GM23248 (cell line): Measurements from ENCODE around the gene PIAS1.

ENCODE experiments used
- EZH2 ChIP-seq: fragments of 200-600 bp; sonication (generic); IDR thresholded peaks from 2 replicates; pipeline ENCODE4 v1.6.1; 2018; ENCODE audit warnings: antibody characterized with exemption, mild to moderate bottlenecking; ENCODE audit not compliant: insufficient read depth, poor library complexity, severe bottlenecking
- EZH2phosphoT487 ChIP-seq: fragments of 200-600 bp; sonication (generic); IDR thresholded peaks from 2 replicates; pipeline ENCODE4 v1.6.1; 2018; ENCODE audit warnings: antibody characterized with exemption, moderate library complexity, mild to moderate bottlenecking, low read depth; ENCODE audit not compliant: insufficient read depth

DNA sequence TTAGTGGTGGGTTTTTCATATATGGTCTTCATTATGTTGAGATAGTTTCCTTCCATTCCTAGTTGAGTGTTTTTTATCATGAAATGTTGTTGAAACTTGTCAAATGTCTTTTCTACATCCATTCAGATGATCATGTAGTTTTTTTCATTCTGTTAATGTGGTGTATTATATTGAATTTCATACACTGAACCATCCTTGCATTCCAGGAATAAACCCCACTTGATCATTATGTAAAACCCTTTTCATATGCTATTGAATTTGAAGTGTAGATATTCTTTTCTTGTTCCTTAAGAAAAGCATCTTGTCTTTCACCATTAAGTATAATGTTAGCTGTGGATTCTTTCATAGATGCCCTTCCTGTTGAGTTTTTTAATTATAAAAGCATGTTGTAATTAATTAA lies 42.9 kb downstream of the PIAS1 start:
- TF ChIP-seq EZH2phosphoT487 (no peak), EZH2 (no peak)
